Activated CD4-positive, alpha-beta T cell treated with anti-CD3 and anti-CD28 coated beads, Interleukin-2, amount 10 ng/mL, durations not matched to agents 24 days and 14 days (primary cell): Measurements from ENCODE around the gene EIF5A. TPM values are rescaled to one million over a fixed set of nuclear protein-coding genes. Genes with fewer than 3 reads are reported as not detected.

Source experiments
- DNase-seq: peaks from one replicate; pipeline ENCODE4 v3.0.0; 2022
- H3K27ac Mint-ChIP-seq: one replicate; pipeline ENCODE4 v1.8.0; 2022; ENCODE audit warnings: mild to moderate bottlenecking, mixed read lengths
- H3K27me3 Mint-ChIP-seq: one replicate; pipeline ENCODE4 v1.8.0; 2022; ENCODE audit warnings: mixed read lengths
- H3K36me3 Mint-ChIP-seq: one replicate; pipeline ENCODE4 v1.8.0; 2022; ENCODE audit warnings: low read depth, mild to moderate bottlenecking, mixed read lengths
- H3K4me1 Mint-ChIP-seq: one replicate; pipeline ENCODE4 v1.8.0; 2021; ENCODE audit warnings: mixed read lengths
- H3K4me3 Mint-ChIP-seq: one replicate; pipeline ENCODE4 v1.8.0; 2022; ENCODE audit warnings: mild to moderate bottlenecking, moderate library complexity, mixed read lengths
- H3K9me3 Mint-ChIP-seq: one replicate; pipeline ENCODE4 v1.8.0; 2021; ENCODE audit warnings: mixed read lengths
- intact Hi-C: fragments of 100-400 bp; cut with micrococcal nuclease; formaldehyde crosslinking; loops from one replicate; pipeline ENCODE4 v1.15.1; 2023
- total RNA-seq: library from RNA; stranded (reverse); gene quantifications from 2 replicates; pipeline ENCODE4 v1.2.3, GENCODE V29; 2022

Gene EIF5A
- total RNA-seq, 1 donor from 2014 or later = 1,327 TPM

DNA sequence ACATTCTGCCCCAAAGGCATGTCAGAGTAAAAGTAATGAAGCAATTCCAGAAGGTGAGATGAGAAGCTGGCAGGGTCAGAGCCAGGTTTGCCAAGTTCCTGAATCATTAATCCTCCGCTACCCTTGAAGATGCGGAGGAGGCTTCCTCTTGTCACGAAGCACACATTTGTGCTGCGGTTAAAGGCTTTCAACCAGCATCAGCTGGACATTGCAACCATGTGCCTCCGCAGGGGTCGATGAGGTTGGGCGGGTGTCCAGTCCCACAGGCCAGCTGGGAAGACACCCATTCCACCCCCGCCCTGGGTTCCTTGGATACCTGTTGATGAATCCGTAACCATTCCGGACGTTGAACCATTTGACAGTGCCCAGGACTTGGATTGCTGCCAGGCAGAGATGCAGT is 14.3 kb upstream of the EIF5A start:
- intact Hi-C loops = no loop called here
- H3K9me3 Mint-ChIP-seq = no peaks in the 10 kb centered on the region
- peaks cover 46% of the 10 kb centered on the region for H3K27me3 Mint-ChIP-seq
- peak overlapping the region; percentile 59 for H3K27ac Mint-ChIP-seq
- no peak for DNase-seq
- H3K4me1 Mint-ChIP-seq = peaks cover 15% of the 10 kb centered on the region
- H3K36me3 Mint-ChIP-seq = no peaks in the 10 kb centered on the region
- H3K4me3 Mint-ChIP-seq = peak overlapping the region; percentile 30

DNA sequence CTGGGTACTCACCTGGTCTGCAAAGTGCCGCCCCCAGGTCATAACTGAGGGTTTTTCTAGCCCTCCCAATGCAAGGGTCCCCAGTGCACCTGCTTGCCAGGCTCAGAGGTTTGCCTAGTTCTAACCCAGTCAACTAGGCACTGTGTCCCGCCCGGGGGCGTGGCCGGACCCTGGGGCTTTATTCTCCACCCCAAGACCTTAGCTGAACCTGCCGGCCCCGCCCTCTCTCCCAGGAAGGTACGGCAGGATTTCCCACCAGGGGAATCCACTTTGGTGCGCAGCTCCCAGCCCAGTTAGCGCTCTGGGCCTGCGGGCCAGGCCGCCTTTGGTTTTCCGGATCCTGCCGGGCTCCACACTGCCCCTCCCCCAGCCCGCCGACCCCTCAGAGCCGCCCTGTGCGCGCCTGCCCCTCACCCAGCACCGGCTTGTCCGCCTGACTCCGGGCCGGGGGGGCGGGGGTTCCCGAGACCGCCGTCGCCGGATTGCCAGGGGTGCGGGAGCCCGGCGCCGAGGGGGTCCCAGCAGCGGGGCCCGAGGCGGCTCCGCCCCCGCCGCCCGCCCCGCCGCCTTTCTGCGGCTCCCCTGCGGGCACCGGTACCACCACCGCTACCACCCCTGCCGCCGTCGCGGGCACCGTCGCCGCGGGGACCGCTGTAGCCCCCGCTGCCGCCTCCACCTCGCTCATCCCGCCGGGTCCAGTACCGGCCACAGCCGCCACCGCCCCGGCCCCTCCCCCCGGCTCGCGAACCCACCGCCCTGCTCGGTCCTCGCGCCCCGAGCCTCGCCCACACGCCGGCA is 13.4 kb upstream of the EIF5A start:
- Mint-ChIP-seq H3K4me3 (peak overlapping the region; percentile 77), H3K27me3 (peaks cover 43% of the 10 kb centered on the region), H3K9me3 (no peaks in the 10 kb centered on the region), H3K36me3 (no peaks in the 10 kb centered on the region), H3K27ac (no peak overlapping the region), H3K4me1 (peaks cover 15% of the 10 kb centered on the region)
- DNase-seq = peak; percentile 75
- intact Hi-C loops = no loop called here

DNA sequence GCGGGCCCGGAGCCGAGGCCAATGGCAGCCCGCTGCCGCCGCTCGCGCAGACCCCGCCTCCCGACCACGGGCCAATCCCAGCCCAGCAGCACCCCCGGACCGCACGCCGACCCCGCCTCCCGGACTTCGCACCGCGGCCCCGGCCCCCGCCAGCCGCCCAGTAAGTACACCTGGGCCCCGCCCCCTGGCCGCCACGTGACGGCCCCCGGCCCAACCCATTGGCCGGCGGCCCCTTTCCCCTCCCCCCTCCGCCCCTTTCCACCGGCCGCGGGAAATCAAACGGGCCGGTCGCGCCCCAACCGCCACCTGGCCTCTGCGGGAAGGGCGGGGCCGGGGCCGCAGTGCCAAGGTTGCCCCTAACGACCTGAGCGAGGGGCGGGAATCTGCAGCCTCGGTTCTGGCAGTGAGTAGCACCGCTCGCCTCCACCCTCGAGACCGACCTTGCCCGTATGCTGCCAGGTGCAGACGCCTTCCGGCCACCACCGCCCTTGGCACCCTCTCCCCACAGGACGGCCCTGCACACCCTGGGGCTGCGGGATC is 12.7 kb upstream of the EIF5A start, which contains the start of gene YBX2:
Gene YBX2, minus strand, starts transcription at position 26 of the 540 bp plus-strand sequence. CDS start 139 bp downstream, outside the sequence.
- H3K36me3 Mint-ChIP-seq = no peaks in the 10 kb centered on the region
- peak within 1 kb of the TSS; percentile 77 for H3K4me3 Mint-ChIP-seq
- H3K9me3 Mint-ChIP-seq = no peaks in the 10 kb centered on the region
- DNase-seq = peak; percentile 93
- intact Hi-C loops = no loop called here
- peaks cover 45% of the 10 kb centered on the region for H3K27me3 Mint-ChIP-seq
- H3K27ac Mint-ChIP-seq = peak within 1 kb of the TSS; percentile 56
- peaks cover 15% of the 10 kb centered on the region for H3K4me1 Mint-ChIP-seq

DNA sequence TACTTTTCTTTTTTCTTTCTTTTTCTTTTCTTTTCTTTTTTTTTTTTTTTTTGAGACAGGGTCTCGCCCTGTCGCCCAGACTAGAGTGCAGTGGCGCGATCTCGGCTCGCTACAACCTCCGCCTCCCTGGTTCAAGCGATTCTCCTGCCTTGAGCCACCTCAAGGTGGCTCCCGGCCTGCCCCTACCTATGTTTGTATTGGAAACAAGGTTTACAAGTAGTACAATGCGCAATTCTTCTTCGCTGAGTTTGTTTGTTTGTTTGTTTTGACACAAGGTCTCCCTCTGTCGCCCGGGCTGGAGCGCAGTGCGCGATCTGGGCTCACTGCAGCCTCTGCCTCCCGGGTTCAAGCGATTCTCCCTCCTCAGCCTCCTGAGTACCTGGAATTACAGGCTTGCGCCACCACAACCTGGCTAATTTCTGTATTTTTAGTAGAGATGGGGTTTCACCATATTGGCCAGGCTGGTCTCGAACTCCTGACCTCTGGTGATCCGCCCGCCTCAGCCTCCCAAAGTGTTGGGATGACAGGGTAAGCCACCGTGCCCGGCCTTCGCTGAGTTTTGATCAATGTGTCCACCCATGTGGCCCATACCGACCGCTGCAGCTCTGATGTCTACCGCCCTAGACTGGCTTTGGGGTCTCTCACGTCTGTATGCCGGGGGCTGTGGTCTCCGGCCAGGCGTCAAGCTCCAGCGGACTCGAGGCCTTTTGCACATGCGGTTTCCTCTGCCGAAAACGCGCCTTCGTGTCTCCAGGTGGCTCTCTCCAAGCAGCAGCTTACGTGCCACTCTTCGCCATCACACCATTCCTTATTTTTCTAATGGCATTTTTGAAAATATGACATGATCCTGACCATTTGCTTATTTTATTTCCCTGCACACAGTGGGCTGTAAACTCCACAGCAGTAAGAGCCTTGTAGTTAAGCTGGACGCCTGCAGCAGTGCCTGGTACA is 11.9 kb upstream of the EIF5A start:
- no peaks in the 10 kb centered on the region for H3K9me3 Mint-ChIP-seq

DNA sequence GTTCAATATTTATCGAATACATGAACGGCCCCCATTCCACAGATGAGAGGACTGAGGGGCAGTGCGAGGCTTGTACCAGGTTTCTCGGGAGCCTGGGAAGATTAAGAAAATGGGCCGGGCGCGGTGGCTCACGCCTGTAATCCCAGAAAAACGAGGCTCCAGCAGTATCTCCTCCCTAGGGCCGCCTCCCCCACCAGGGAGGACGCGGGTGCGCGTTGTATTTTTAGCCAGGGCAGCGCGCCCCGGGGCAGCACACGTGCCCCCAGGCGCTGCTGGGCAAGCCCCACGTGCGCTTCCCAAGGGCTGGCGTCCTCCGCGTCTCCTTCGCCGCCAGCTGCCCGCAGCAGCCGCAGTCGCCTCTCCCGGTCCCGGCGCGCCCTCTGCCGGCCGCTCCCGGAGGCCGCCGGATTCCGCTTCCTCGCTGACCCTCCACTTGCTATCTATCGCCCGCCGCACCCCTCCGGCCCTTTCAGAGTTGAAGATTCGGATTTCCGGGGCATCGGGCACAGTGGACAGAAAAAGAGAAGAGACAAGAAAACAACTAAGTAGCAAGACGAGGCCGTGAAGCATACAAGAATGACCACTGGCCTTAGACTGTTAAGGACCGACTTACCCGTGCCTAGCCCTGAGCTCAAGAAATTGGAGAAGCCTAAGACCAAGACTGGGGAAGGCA is 11.1 kb upstream of the EIF5A start:
- Mint-ChIP-seq H3K4me3 (peak overlapping the region; percentile 77), H3K36me3 (no peaks in the 10 kb centered on the region), H3K27me3 (peaks cover 45% of the 10 kb centered on the region), H3K9me3 (no peaks in the 10 kb centered on the region), H3K27ac (no peak overlapping the region), H3K4me1 (peaks cover 15% of the 10 kb centered on the region)
- peak; percentile 93 for DNase-seq
- intact Hi-C loops = loop anchor here (1.0 to 2.0 kb wide), 3 partner anchors 16 to 244 kb away; no protein-coding TSS in a partner anchor

More for the DNA sequence above, 11.9 kb upstream of the EIF5A start:
- Mint-ChIP-seq H3K27me3 (peaks cover 50% of the 10 kb centered on the region), H3K27ac (peak overlapping the region; percentile 56), H3K4me3 (peak overlapping the region; percentile 77), H3K36me3 (no peaks in the 10 kb centered on the region), H3K4me1 (peaks cover 15% of the 10 kb centered on the region)
- DNase-seq = peak; percentile 64
- intact Hi-C loops = loop anchor here (1.0 to 2.0 kb wide), 3 partner anchors 15 to 243 kb away; no protein-coding TSS in a partner anchor

DNA sequence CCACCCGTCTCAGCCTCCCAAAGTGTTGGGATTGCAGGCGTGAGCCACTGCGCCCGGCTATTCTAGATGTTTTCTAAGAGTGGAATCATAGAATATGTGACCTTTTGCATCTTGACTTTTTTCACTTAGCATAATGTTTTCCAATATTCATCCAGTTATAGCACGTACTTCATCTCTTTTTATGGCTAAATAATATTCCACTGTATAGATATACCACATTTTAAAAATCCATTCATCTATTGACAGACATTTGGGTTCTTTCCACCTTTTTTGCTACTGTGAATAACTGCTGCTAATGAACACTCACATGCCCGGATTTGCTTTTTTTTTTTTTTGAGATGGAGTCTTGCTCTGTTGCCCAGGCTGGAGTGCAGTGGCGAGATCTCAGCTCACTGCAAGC is 3.2 kb upstream of the EIF5A start:
- H3K4me1 Mint-ChIP-seq = peaks cover 15% of the 10 kb centered on the region

DNA sequence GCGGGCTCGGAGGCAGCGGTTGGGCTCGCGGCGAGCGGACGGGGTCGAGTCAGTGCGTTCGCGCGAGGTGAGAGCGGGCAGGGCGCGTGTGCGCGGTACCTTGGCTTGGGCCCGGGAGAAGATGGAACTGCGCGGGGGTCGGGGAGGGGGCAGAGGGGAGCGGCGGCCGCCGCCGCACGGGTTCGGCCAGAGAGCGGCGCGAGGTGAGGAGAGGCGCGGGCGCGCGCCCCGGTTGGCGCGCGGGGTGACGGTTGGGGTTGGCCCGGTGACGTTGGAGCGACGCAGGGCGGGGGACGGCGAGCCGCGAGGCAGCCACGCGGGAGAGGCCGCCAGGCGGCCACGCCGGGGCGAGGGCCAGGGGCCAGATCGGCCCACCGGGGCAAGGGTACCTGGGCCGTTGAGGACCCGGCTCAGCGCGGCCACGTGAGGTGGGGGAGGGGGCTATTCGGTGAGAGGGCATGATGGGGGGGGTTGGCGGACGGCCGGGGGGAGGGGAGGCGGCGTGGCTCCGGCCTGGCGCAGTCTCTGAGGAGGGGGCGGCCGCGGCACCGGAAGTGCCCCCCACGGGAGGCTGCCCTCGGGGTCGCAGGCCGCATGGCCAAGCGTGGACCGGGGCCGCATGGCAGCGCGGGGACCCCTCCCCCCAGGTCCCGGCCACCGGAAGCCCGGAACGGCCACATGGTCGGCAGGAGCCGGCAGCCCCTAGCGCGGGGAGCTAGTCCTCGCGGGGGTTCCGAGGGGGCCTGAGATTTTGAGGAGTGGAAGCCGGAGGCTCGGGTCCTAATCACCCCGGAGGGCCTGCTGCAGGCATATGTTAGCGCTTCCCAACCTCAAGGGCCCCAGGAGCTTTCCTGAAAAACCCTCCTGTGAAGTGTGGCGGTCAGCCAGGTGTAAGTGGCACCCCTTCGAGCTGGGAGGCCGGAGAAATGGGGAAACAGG is 527 bp downstream of the EIF5A start:
- Mint-ChIP-seq H3K4me1 (peaks cover 46% of the 10 kb centered on the region), H3K4me3 (peak overlapping the region; percentile 90), H3K27me3 (peaks cover 5% of the 10 kb centered on the region), H3K27ac (peak overlapping the region; percentile 99), H3K36me3 (peaks cover 51% of the 10 kb centered on the region), H3K9me3 (no peaks in the 10 kb centered on the region)
- DNase-seq = peak; percentile 85
- intact Hi-C loops = loop anchor here (1.0 to 5.0 kb wide), 10 partner anchors 21 to 535 kb away; partner anchors contain the start of genes CD68, ELP5, NEURL4 and PHF23

More for the DNA sequence above, 3.2 kb upstream of the EIF5A start:
- Mint-ChIP-seq H3K27ac (no peak overlapping the region), H3K36me3 (peaks cover 14% of the 10 kb centered on the region), H3K9me3 (no peaks in the 10 kb centered on the region), H3K4me3 (no peak overlapping the region), H3K27me3 (peaks cover 17% of the 10 kb centered on the region)
- intact Hi-C loops = no loop called here
- DNase-seq = no peak

DNA sequence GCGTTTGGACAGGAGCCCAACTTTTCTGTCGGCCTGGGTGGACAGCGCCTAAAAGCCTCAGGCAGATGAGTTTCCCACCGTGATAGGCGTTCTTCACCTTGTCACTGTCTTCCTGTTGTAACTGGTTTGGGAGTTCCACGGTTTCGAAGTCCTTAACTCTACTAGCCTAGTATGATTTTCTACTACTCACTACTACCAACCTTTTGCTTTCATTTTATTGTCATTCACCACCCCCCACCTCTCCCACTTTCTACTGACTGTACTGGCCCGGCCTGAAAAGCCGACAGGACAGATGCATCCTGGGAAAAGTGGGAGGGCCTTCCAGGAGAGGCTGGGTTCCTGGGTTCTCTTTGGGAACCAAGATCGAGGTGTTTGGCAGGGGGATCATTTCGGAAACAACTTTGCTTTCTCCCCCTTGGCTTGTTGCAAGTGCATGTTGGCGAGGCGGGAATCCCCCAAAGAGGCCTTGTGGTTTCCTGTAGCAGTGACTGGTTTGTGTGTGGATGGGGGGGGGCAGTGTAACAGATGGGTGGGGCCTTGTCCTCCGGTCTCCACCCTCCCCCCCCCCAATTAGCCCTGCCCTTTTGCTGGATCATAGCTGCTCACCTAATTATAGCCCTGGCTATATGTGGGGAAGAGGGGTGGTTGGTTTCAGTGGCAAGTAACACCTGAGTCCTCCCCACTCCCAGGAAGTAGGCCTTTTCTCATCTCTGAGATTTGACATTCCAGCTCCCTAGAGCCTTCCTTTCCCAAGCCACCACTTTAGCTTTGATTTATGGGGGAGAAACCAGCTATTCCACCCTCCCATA is 1.4 kb downstream of the EIF5A start:
- peak overlapping the region; percentile 90 for H3K4me3 Mint-ChIP-seq
- DNase-seq = peak; percentile 95
- intact Hi-C loops = loop anchor here (1.0 to 5.0 kb wide), 5 partner anchors 20 to 534 kb away; partner anchors contain the start of genes CD68, NEURL4 and SLC16A13
- H3K4me1 Mint-ChIP-seq = peaks cover 55% of the 10 kb centered on the region
- no peaks in the 10 kb centered on the region for H3K9me3 Mint-ChIP-seq
- peaks cover 59% of the 10 kb centered on the region for H3K36me3 Mint-ChIP-seq
- H3K27me3 Mint-ChIP-seq = peaks cover 5% of the 10 kb centered on the region
- H3K27ac Mint-ChIP-seq = peak overlapping the region; percentile 98

DNA sequence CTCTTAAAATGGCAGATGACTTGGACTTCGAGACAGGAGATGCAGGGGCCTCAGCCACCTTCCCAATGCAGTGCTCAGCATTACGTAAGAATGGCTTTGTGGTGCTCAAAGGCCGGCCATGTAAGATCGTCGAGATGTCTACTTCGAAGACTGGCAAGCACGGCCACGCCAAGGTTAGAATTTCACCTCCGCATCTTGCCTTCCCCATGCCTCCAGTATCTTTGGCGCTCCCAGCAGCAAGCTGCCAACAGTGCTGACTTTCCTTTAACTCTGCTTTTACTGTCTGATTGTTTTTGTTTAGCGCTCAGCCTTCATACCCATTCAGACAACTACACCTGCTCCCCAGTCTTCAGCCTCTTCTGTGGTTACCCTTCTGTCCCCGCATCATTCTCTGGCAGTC is 2.2 kb downstream of the EIF5A start:
- Mint-ChIP-seq H3K36me3 (peaks cover 61% of the 10 kb centered on the region), H3K4me1 (peaks cover 63% of the 10 kb centered on the region), H3K9me3 (no peaks in the 10 kb centered on the region), H3K4me3 (peak overlapping the region; percentile 90), H3K27me3 (peaks cover 5% of the 10 kb centered on the region), H3K27ac (peak overlapping the region; percentile 98)
- DNase-seq = no peak
- intact Hi-C loops = loop anchor here (1.0 to 5.0 kb wide), 4 partner anchors 42 to 533 kb away; partner anchors contain the start of genes CD68 and SLC16A13

DNA sequence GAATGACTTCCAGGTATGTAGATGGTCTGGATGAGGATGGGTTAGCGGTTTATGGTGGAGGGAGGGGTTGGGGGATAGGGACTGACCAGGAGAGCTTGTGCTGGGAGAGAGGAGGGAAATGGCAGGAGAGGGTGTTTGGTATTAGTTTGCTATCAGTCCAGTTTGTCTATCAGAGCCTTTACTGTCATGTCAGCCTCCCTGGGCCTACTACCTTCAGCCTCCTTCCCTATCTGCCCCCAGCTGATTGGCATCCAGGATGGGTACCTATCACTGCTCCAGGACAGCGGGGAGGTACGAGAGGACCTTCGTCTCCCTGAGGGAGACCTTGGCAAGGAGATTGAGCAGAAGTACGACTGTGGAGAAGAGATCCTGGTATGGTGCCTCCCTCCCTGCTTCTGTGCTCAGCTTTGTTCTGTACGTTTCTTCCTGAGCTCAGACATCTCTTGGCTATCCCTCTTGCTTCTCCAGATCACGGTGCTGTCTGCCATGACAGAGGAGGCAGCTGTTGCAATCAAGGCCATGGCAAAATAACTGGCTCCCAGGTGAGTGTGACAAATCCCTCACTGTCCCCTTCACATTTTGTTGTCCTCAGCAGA is 3.8 kb downstream of the EIF5A start:
- H3K4me3 Mint-ChIP-seq = peak overlapping the region; percentile 90
- intact Hi-C loops = no loop called here
- no peak for DNase-seq
- no peaks in the 10 kb centered on the region for H3K9me3 Mint-ChIP-seq
- peaks cover 5% of the 10 kb centered on the region for H3K27me3 Mint-ChIP-seq
- H3K36me3 Mint-ChIP-seq = peaks cover 66% of the 10 kb centered on the region
- H3K4me1 Mint-ChIP-seq = peaks cover 65% of the 10 kb centered on the region
- no peak overlapping the region for H3K27ac Mint-ChIP-seq

DNA sequence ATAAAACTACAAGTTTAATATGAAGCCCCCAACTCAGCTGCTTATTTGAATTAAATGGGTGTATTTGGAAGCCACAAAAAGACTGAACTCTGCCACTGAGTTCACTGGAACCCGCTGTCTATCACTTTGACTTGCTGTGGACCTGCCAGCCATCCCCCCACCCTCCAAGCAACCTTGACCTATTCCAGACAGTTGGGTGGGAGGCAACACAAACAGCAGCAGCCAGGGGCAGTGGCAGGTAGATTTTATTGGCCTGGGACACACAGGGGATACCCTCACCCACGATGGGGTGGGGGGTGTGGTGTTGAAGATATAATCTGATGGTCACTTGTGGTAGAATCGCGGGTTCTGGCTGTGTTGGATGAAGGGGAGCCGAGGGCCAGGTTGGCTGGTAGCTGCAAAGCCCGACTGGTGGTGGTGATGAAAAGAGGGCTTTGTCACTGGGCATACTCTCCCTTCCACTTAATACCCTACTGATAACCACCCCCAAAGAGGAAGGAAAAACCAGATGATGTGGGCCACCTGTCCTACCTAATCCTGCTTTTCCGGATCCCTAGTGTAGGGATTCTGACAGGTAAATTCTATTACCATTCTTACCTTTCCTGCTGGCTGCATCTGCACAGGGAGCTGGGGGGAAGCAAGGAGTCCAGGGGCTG is 5.1 kb downstream of the EIF5A start:
- Mint-ChIP-seq H3K4me1 (peaks cover 57% of the 10 kb centered on the region), H3K9me3 (no peaks in the 10 kb centered on the region), H3K4me3 (peak overlapping the region; percentile 85), H3K27me3 (no peaks in the 10 kb centered on the region), H3K36me3 (peaks cover 66% of the 10 kb centered on the region), H3K27ac (peak overlapping the region; percentile 83)
- intact Hi-C loops = no loop called here
- DNase-seq = no peak
